ENCODE data around the gene IL17RD. TPM values are rescaled to one million over a fixed set of nuclear protein-coding genes. Genes with fewer than 3 reads are reported as not detected.
A peak's percentile ranks its signal among the peaks of the same experiment; 100 is the strongest.

The IL17RD gene
- total RNA-seq, 6 experiments from 2014 or later, result under 0.01 to 0.40 (median 0.29) TPM

DNA sequence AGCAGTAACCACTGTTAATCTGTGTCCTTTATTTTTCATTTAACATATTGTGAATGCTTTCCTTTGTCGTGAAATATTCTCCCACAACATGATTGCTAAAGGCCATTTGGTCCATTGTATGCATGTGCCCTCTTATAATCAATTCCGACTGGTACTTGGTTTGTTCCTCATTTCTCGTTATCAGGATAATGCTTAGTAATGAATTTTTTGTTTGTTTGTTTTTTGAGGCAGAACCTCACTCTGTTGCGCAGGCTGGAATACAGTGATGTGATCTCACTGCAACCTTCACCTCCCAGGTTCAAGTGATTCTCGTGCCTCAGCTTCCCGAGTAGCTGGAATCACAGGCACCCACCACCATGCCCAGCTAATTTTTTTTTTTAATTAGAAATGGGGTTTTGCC lies 82.7 kb downstream of the IL17RD start:
- H3K27ac ChIP-seq, result no peak overlapping the region
- H3K4me1 ChIP-seq, result peaks cover 0 to 11% (median 0%) of the 10 kb centered on the region in 4 donors
- no peak overlapping the region for H3K4me3 ChIP-seq
- TF ChIP-seq, protein P1, sequence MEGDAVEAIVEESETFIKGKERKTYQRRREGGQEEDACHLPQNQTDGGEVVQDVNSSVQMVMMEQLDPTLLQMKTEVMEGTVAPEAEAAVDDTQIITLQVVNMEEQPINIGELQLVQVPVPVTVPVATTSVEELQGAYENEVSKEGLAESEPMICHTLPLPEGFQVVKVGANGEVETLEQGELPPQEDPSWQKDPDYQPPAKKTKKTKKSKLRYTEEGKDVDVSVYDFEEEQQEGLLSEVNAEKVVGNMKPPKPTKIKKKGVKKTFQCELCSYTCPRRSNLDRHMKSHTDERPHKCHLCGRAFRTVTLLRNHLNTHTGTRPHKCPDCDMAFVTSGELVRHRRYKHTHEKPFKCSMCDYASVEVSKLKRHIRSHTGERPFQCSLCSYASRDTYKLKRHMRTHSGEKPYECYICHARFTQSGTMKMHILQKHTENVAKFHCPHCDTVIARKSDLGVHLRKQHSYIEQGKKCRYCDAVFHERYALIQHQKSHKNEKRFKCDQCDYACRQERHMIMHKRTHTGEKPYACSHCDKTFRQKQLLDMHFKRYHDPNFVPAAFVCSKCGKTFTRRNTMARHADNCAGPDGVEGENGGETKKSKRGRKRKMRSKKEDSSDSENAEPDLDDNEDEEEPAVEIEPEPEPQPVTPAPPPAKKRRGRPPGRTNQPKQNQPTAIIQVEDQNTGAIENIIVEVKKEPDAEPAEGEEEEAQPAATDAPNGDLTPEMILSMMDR (IDR thresholded peaks at IDR 0.05), result no peak
- DNase-seq, result no peak
- no peaks in the 10 kb centered on the region for H3K9me3 ChIP-seq
- intact Hi-C loops (cut with DNase I), result no loop called here
- no peak for ATAC-seq
- peaks cover 0 to 15% of the 10 kb centered on the region in 2 donors for H3K27me3 ChIP-seq
- WGBS (ENCODE audit: insufficient coverage, low coverage, low lambda C conversion rate, missing lambda C conversion rate), result 83% methylated on average over 6 of the region's 6 CpGs
- H3K36me3 ChIP-seq, result no peaks in the 10 kb centered on the region

DNA sequence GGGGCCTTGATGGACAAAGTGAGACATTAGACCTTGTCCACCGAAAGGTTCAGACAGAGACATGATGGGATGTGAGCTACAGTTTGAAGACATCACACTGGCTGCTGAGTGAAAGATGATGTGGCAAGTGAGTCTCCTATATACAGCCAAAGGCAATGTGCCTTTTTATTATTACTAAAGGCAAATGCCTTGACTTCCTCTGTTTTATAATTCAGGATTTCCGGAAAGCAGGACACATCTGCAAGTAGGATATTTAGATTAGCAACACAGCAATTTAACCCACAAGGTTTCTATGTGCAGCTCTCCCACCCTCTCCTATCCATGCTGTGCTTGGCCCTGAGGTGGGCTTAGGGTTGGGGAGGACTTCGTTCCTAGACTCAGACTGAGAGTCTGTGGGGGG lies 84.0 kb downstream of the IL17RD start:
- TF ChIP-seq POLR2A (IDR thresholded peaks at IDR 0.05), result no peak
- TF ChIP-seq, protein P1 (IDR thresholded peaks at IDR 0.05), result no peak
- H3K4me3 ChIP-seq, result no peak overlapping the region
- intact Hi-C loops (cut with DNase I), result no loop called here
- H3K27me3 ChIP-seq, result peaks cover 0 to 15% of the 10 kb centered on the region in 2 donors
- DNase-seq (no peak), ATAC-seq (no peak)
- H3K4me1 ChIP-seq, result peaks cover 0 to 11% (median 0%) of the 10 kb centered on the region in 4 donors
- WGBS (ENCODE audit: insufficient coverage, low coverage, low lambda C conversion rate, missing lambda C conversion rate), result 52% methylated on average over 3 of the region's 3 CpGs
- H3K27ac ChIP-seq, result no peak overlapping the region
- no peaks in the 10 kb centered on the region for H3K36me3 ChIP-seq
- no peaks in the 10 kb centered on the region for H3K9me3 ChIP-seq

- Histone ChIP-seq H3K4me3 (no peak overlapping the region), H3K4me1 (peaks cover 0 to 11% (median 0%) of the 10 kb centered on the region in 4 donors), H3K36me3 (no peaks in the 10 kb centered on the region), H3K27ac (no peak overlapping the region), H3K9me3 (no peaks in the 10 kb centered on the region), H3K27me3 (peaks cover 0 to 15% of the 10 kb centered on the region in 2 donors)
- intact Hi-C loops (cut with DNase I), result no loop called here
- WGBS (ENCODE audit: insufficient coverage, low coverage, low lambda C conversion rate, missing lambda C conversion rate), result 80% methylated on average over 2 of the region's 4 CpGs
- DNase-seq, result no peak
- TF ChIP-seq POLR2A (IDR thresholded peaks at IDR 0.05), result no peak
- TF ChIP-seq, protein P1 (IDR thresholded peaks at IDR 0.05), result no peak
- ATAC-seq, result no peak
Observed at GRCh38 chr3:57080171-57080570, 85.0 kb downstream of the IL17RD start.

- H3K36me3 ChIP-seq, result no peaks in the 10 kb centered on the region
- DNase-seq (peak in 1 of 3 donors; percentile 25), ATAC-seq (peak in 1 of 4 donors; percentile 8)
- H3K9me3 ChIP-seq, result no peaks in the 10 kb centered on the region
- H3K4me1 ChIP-seq, result peaks cover 0 to 11% (median 0%) of the 10 kb centered on the region in 4 donors
- WGBS (ENCODE audit: insufficient coverage, low coverage, low lambda C conversion rate, missing lambda C conversion rate), result 11% methylated on average over 13 of the region's 25 CpGs
- no peak for TF ChIP-seq POLR2A (IDR thresholded peaks at IDR 0.05)
- TF ChIP-seq, protein P1 (IDR thresholded peaks at IDR 0.05), result no peak
- peaks cover 0 to 15% of the 10 kb centered on the region in 2 donors for H3K27me3 ChIP-seq
- H3K27ac ChIP-seq, result no peak overlapping the region
- intact Hi-C loops (cut with DNase I), result no loop called here
- peak overlapping the region in 1 of 3 donors; percentile 57 for H3K4me3 ChIP-seq
Observed at GRCh38 chr3:57079474-57079831, 85.7 kb downstream of the IL17RD start.
